SK-N-SH (cell line): ENCODE data around the gene CALR3. TPM values are rescaled to one million over a fixed set of nuclear protein-coding genes. Genes with fewer than 3 reads are reported as not detected.

ENCODE experiments used
- CTCF ChIA-PET: fragments of 300-600, 350-600 bp; formaldehyde crosslinking; extraction: SDS; loops from one replicate; lab custom pipeline; 2021; lab: Yijun Ruan, JAX
- POLR2A ChIA-PET: fragments of 350-600 bp; sonication (Branson Sonifier 250); formaldehyde crosslinking; extraction: SDS; loops from one replicate; lab custom pipeline; 2020; ENCODE audit warnings: antibody characterized with exemption, inconsistent platforms; lab: Yijun Ruan, JAX
- DNase-seq: peaks from one replicate; pipeline ENCODE4 v3.0.0; 2012
- H2AFZ ChIP-seq: fragments of 200-600 bp; sonication (generic); 2 replicates; pipeline ENCODE4 v1.8.1; 2016; ENCODE audit warnings: antibody characterized with exemption, mild to moderate bottlenecking, low read depth
- H3F3A ChIP-seq: fragments of 200-600 bp; sonication (generic); replicated peaks from 2 replicates; pipeline ENCODE3; 2016; ENCODE audit warnings: antibody characterized with exemption, mild to moderate bottlenecking; ENCODE audit not compliant: insufficient read depth
- H3K27ac ChIP-seq, 2 experiments: fragments of 200-500 bp in 1 of 2; fragments of 200-600 bp in 1 of 2; sonication (Bioruptor generic) in 1 of 2; sonication (generic), shearing (Covaris generic) in 1 of 2; 2 replicates each; pipeline versions ENCODE4 v1.5.1 to v1.6.1; 2014 to 2016; ENCODE audit warnings: low read depth in 2 of 2, inconsistent platforms in 1 of 2, low read length in 1 of 2, mild to moderate bottlenecking in 1 of 2, mixed read lengths in 1 of 2
- H3K27me3 ChIP-seq: fragments of 200-600 bp; sonication (generic), shearing (Covaris generic); 2 replicates; pipeline ENCODE4 v1.6.1; 2016; ENCODE audit warnings: mixed run types; ENCODE audit not compliant: insufficient read depth
- H3K36me3 ChIP-seq, 2 experiments: fragments of 200-500 bp in 1 of 2; fragments of 200-600 bp in 1 of 2; sonication (Bioruptor generic) in 1 of 2; sonication (generic) in 1 of 2; replicated peaks in 1 of 2; 2 replicates each; pipeline versions ENCODE3 to v1.5.1; 2014 to 2016; ENCODE audit warnings: low read length in 1 of 2, mild to moderate bottlenecking in 1 of 2; ENCODE audit not compliant: insufficient read depth in 2 of 2, control insufficient read depth in 1 of 2
- H3K4me1 ChIP-seq, 2 experiments: fragments of 200-500 bp in 1 of 2; fragments of 200-600 bp in 1 of 2; sonication (Bioruptor generic) in 1 of 2; sonication (generic), shearing (Covaris generic) in 1 of 2; 2 replicates each; pipeline versions ENCODE4 v1.5.1 to v1.6.1; 2014 to 2016; ENCODE audit warnings: low read depth in 1 of 2, low read length in 1 of 2, mixed run types in 1 of 2; ENCODE audit not compliant: insufficient read depth in 2 of 2, control insufficient read depth in 1 of 2
- H3K4me2 ChIP-seq: fragments of 200-600 bp; sonication (generic), shearing (Covaris generic); 2 replicates; pipeline ENCODE4 v1.6.1; 2017; ENCODE audit warnings: mixed run types
- H3K4me3 ChIP-seq, 2 experiments: fragments of 200-500 bp in 1 of 2; fragments of 200-600 bp in 1 of 2; sonication (Bioruptor generic) in 1 of 2; sonication (generic), shearing (Covaris generic) in 1 of 2; 2 replicates each; pipeline versions ENCODE4 v1.5.1 to v1.8.1; 2014 to 2016; ENCODE audit warnings: low read depth in 2 of 2, inconsistent platforms in 1 of 2, low read length in 1 of 2, mild to moderate bottlenecking in 1 of 2, mixed read lengths in 1 of 2, moderate library complexity in 1 of 2
- H3K79me2 ChIP-seq: fragments of 200-600 bp; sonication (generic); 2 replicates; pipeline ENCODE4 v1.8.1; 2017; ENCODE audit warnings: mild to moderate bottlenecking; ENCODE audit not compliant: insufficient read depth
- H3K9ac ChIP-seq: fragments of 200-600 bp; sonication (generic); 2 replicates; pipeline ENCODE4 v1.6.1; 2017; ENCODE audit warnings: mixed run types
- H3K9me2 ChIP-seq: fragments of 200-600 bp; sonication (generic); 2 replicates; pipeline ENCODE4 v1.6.1; 2017; ENCODE audit warnings: mixed run types
- H3K9me3 ChIP-seq: fragments of 200-600 bp; sonication (generic); 2 replicates; pipeline ENCODE4 v1.6.1; 2017; ENCODE audit warnings: mixed run types, mild to moderate bottlenecking, moderate library complexity
- H4K20me1 ChIP-seq: fragments of 200-600 bp; sonication (generic); 2 replicates; pipeline ENCODE4 v1.6.1; 2017; ENCODE audit warnings: mild to moderate bottlenecking, mixed run types; ENCODE audit not compliant: insufficient read depth
- CHD2 ChIP-seq: fragments of 150-350 bp; IDR thresholded peaks from 2 replicates; pipeline ENCODE4 v1.6.1; 2018; ENCODE audit warnings: low read length; ENCODE audit not compliant: partially characterized antibody
- CTCF ChIP-seq: fragments of 200-600 bp; sonication (generic); IDR thresholded peaks from 2 replicates; pipeline ENCODE4 v1.6.1; 2017; ENCODE audit warnings: antibody characterized with exemption, mild to moderate bottlenecking, moderate library complexity
- EP300 ChIP-seq, 2 experiments: IDR thresholded peaks; 2 replicates each; pipeline versions ENCODE4 v1.4.0 to v1.6.1; 2012; ENCODE audit warnings: borderline replicate concordance in 1 of 2, low read depth in 1 of 2, low read length in 1 of 2
- FOSL2 ChIP-seq: IDR thresholded peaks from 2 replicates; pipeline ENCODE4 v1.4.0; 2012; ENCODE audit warnings: low read depth, mild to moderate bottlenecking, moderate library complexity, borderline replicate concordance
- FOXJ3 ChIP-seq: sonication (generic); formaldehyde crosslinking; IDR thresholded peaks from 2 replicates; pipeline ENCODE4 v1.5.1; 2020; ENCODE audit warnings: mild to moderate bottlenecking, missing genetic modification reagents
- GABPA ChIP-seq: IDR thresholded peaks from 2 replicates; pipeline ENCODE4 v1.4.0; 2012; ENCODE audit warnings: low read depth, mild to moderate bottlenecking
- IRF3 ChIP-seq: fragments of 150-350 bp; IDR thresholded peaks from 2 replicates; pipeline ENCODE4 v1.6.1; 2016; ENCODE audit warnings: mild to moderate bottlenecking, low read depth, low read length
- JUND ChIP-seq: IDR thresholded peaks from 2 replicates; pipeline ENCODE4 v1.4.0; 2012
- MXI1 ChIP-seq: IDR thresholded peaks from 2 replicates; pipeline ENCODE4 v1.6.1; 2012; ENCODE audit warnings: mild to moderate bottlenecking, low read depth, low read length, improper control_type of control experiment
- NFIC ChIP-seq: IDR thresholded peaks from 2 replicates; pipeline ENCODE4 v1.4.0; 2012; ENCODE audit warnings: borderline replicate concordance
- NRF1 ChIP-seq: IDR thresholded peaks from 2 replicates; pipeline ENCODE4 v1.6.1; 2012; ENCODE audit warnings: low read depth, mild to moderate bottlenecking, low read length
- POLR2AphosphoS5 ChIP-seq: IDR thresholded peaks from 2 replicates; pipeline ENCODE4 v1.6.1; 2012; ENCODE audit warnings: low read depth, low read length
- RCOR1 ChIP-seq: fragments of 150-350 bp; IDR thresholded peaks from 2 replicates; pipeline ENCODE4 v1.6.1; 2017; ENCODE audit warnings: antibody characterized with exemption, low read length
- RXRA ChIP-seq: IDR thresholded peaks from 2 replicates; pipeline ENCODE4 v1.4.0; 2012; ENCODE audit warnings: low read depth, mild to moderate bottlenecking, borderline replicate concordance
- SMC3 ChIP-seq: IDR thresholded peaks from 2 replicates; pipeline ENCODE4 v1.6.1; 2012; ENCODE audit warnings: low read depth, low read length, improper control_type of control experiment
- TAF1 ChIP-seq: IDR thresholded peaks from 2 replicates; pipeline ENCODE4 v1.6.1; 2012; ENCODE audit warnings: low read depth, mild to moderate bottlenecking, low read length, moderate library complexity, borderline replicate concordance
- USF1 ChIP-seq: IDR thresholded peaks from 2 replicates; pipeline ENCODE4 v1.4.0; 2012; ENCODE audit warnings: low read depth, borderline replicate concordance
- USF2 ChIP-seq: fragments of 150-350 bp; IDR thresholded peaks from 2 replicates; pipeline ENCODE4 v1.6.1; 2017; ENCODE audit warnings: antibody characterized with exemption, low read length, low read depth, borderline replicate concordance
- WGBS: methylation state at CpG from one replicate; pipeline ENCODE4 v1.1.6; 2017; ENCODE audit warnings: low lambda C conversion rate; 5-methylcytosine and 5-hydroxymethylcytosine counted together
- polyA plus RNA-seq, 3 experiments: library from polyadenylated mRNA; depleted of rRNA; stranded (reverse); fragments of >200 nt; gene quantifications; 2 replicates each; pipeline ENCODE4 v1.2.3, GENCODE V29; 2012
- TF ChIP-seq, protein P1 (sequence below): IDR thresholded peaks from 2 replicates; pipeline ENCODE4 v1.4.0; 2012; ENCODE audit warnings: low read depth

The CALR3 gene
- polyA plus RNA-seq, 1 of the 3 experiments (the other 2 are of a cell fraction), result not detected

DNA sequence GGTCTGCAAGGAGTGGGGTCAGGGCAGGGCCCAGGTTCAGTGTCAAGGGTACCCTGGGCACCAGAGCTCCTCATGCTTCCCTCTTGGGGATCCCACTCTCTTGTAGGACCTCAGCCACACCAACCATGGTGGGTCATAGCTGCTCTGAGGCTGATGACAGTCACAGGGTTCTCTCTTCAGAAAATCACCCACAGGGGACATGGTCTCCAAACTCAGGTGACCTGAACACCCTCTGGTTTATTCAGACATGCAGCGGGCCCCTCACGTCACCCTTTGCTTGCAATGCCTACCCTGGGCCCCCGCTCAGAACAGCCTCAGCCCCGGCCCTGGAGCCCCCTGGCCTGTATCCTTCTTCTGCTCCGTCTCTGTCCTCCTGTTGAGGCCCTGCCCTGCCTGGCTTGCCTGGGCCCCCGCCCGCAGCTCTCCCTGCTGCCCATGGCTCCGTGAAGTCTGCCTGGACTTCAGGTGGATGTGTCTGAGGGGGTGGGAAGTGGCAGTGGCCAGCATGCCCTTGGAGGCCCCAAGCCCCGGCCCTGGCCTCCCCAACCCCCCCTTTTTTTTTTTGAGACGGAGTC is 25.8 kb upstream of the CALR3 start:
- Histone ChIP-seq H3K27me3 (no peaks in the 10 kb centered on the region), H3K9me3 (no peaks in the 10 kb centered on the region)
- no peak for TF ChIP-seq RXRA
- TF ChIP-seq NRF1, result no peak
- TF ChIP-seq FOXJ3 (CRISPR knock-in tag), result no peak
- TF ChIP-seq FOSL2, result no peak
- TF ChIP-seq USF1, result no peak
- TF ChIP-seq RCOR1, result no peak
- no peak for TF ChIP-seq NFIC
- TF ChIP-seq POLR2AphosphoS5, result no peak
- no peak for TF ChIP-seq TAF1
- TF ChIP-seq SMC3, result no peak
- TF ChIP-seq CHD2, result no peak
- TF ChIP-seq MXI1, result no peak
- no peak for TF ChIP-seq USF2
- no peak for TF ChIP-seq JUND
- TF ChIP-seq EP300 (IDR thresholded peaks at IDR 0.05; ENCODE audit: borderline replicate concordance in 1 of 2, low read depth in 1 of 2, low read length in 1 of 2), result no peak
- TF ChIP-seq GABPA, result no peak
- TF ChIP-seq CTCF, result no peak
- TF ChIP-seq IRF3, result no peak
- TF ChIP-seq, protein P1, sequence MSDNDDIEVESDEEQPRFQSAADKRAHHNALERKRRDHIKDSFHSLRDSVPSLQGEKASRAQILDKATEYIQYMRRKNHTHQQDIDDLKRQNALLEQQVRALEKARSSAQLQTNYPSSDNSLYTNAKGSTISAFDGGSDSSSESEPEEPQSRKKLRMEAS, result no peak
- TF ChIP-seq, all 33 proteins: peak for 0
- ChIA-PET POLR2A (no interaction called here), CTCF (no interaction called here)
- Histone ChIP-seq H3K9me2 (no peaks in the 10 kb centered on the region), H3K9ac (no peak overlapping the region), H3K4me2 (no peak overlapping the region), H3K4me3 (no peak overlapping the region), H3K79me2 (0 out of 2 replicates have a peak, but pooled peaks cover 5% of the 10 kb centered on the region), H3K36me3 (peaks cover 26 to 81% of the 10 kb centered on the region in 2 experiments), H2AFZ (no peak overlapping the region), H4K20me1 (0 out of 2 replicates have a peak, but pooled peaks cover 8% of the 10 kb centered on the region), H3K4me1 (no peaks in the 10 kb centered on the region), H3F3A (peaks cover 6% of the 10 kb centered on the region), H3K27ac (no peak overlapping the region)
- WGBS, result 94% methylated on average over 8 of the region's 10 CpGs
- DNase-seq, result no peak
